Liver (tissue), 3 donors: ENCODE data around the gene SLX4IP.

ENCODE experiments used
- CTCF ChIP-seq: fragments of 150-350 bp; IDR thresholded peaks from 2 replicates; pipeline ENCODE4 v1.5.1; 2017; ENCODE audit warnings: improper control_type of control experiment, low read depth, low read length; ENCODE audit not compliant: missing input control
- RAD21 ChIP-seq, 2 donors: IDR thresholded peaks; 2 replicates each; pipeline ENCODE4 v1.6.1; 2016; ENCODE audit warnings: antibody characterized with exemption in 2 of 2, mild to moderate bottlenecking in 2 of 2
- REST ChIP-seq: IDR thresholded peaks from 2 replicates; pipeline ENCODE4 v1.6.1; 2016; ENCODE audit warnings: antibody characterized with exemption, mild to moderate bottlenecking
- donor health status: healthy.
- donor health status: healthy.

- no peak for TF ChIP-seq CTCF
- TF ChIP-seq REST: no peak
- no peak for TF ChIP-seq RAD21 (IDR thresholded peaks at IDR 0.05)
These were observed 226.2 kb downstream of the SLX4IP start for GRCh38 chr20:10661261-10661660.
